Measurements from ENCODE around the gene ANKRD36B.
"Not testable (repeated sequence)": the region's sequence is repeated elsewhere in the genome, so short reads cannot be mapped to it uniquely, and the experiment has no call there.

ANKRD36B gene

GRCh38 chr2:97548536-97548935 lies 41.1 kb downstream of the ANKRD36B start:
- not testable (repeated sequence) for DNase-seq

GRCh38 chr2:97546711-97547110 lies 43.0 kb downstream of the ANKRD36B start:
- DNase-seq = no peak

GRCh38 chr2:97544911-97545310 lies 44.8 kb downstream of the ANKRD36B start:
- not testable (repeated sequence) for DNase-seq

- not testable (repeated sequence) for DNase-seq
These were observed 63.8 kb downstream of the ANKRD36B start for GRCh38 chr2:97525904-97526303.

GRCh38 chr2:97523816-97524215 lies 65.9 kb downstream of the ANKRD36B start:
- not testable (repeated sequence) for DNase-seq

- not testable (repeated sequence) for DNase-seq
These were observed 66.6 kb downstream of the ANKRD36B start for GRCh38 chr2:97522916-97523555.

- not testable (repeated sequence) for DNase-seq
These were observed 94.0 kb downstream of the ANKRD36B start for GRCh38 chr2:97495651-97496050.

- DNase-seq = peak; percentile 1
These were observed 99.5 kb downstream of the ANKRD36B start for GRCh38 chr2:97490141-97490540.
